ENCODE data around the gene IVNS1ABP.

GRCh38 chr1:185312361-185313138 is 4.5 kb downstream of the IVNS1ABP start:
- TF ChIP-seq CTCF (conservative IDR thresholded peaks at IDR 0.05; ENCODE audit: low read depth in 2 of 2) (no peak), REST (IDR thresholded peaks at IDR 0.05; ENCODE audit: unreplicated experiment) (no peak)
